Left ventricle myocardium inferior (tissue), 1 donor: ENCODE measurements around the gene NFKBIZ. TPM values are rescaled to one million over a fixed set of nuclear protein-coding genes. Genes with fewer than 3 reads are reported as not detected.
"Not testable (repeated sequence)": the region's sequence is repeated elsewhere in the genome, so short reads cannot be mapped to it uniquely, and the experiment has no call there.

Experiments used
- DNase-seq: peaks from one replicate; pipeline ENCODE4 v3.0.0-alpha.2; 2020
- H3K27ac ChIP-seq: fragments of 200-600 bp; replicated peaks from 2 replicates; pipeline ENCODE4 v1.8.0; 2021
- H3K27me3 ChIP-seq: fragments of 200-600 bp; 2 replicates; pipeline ENCODE4 v1.8.0; 2021; ENCODE audit warnings: low read depth
- H3K36me3 ChIP-seq: fragments of 200-600 bp; 2 replicates; pipeline ENCODE4 v1.8.0; 2021
- H3K4me1 ChIP-seq: fragments of 200-600 bp; 2 replicates; pipeline ENCODE4 v1.8.0; 2021
- H3K4me3 ChIP-seq: fragments of 200-600 bp; 2 replicates; pipeline ENCODE4 v1.8.0; 2021; ENCODE audit warnings: mild to moderate bottlenecking, moderate library complexity
- H3K9me3 ChIP-seq: fragments of 200-600 bp; replicated peaks from 2 replicates; pipeline ENCODE4 v1.8.0; 2021
- intact Hi-C: fragments of 100-400 bp; cut with micrococcal nuclease; formaldehyde crosslinking; loops from one replicate; pipeline ENCODE4 v1.11.0; 2022
- total RNA-seq: library from RNA; stranded (reverse); fragmentation: NEBNext Ultra II Directional; extraction: Animal tissue kit (Norgen Biotek cat#: 25700); gene quantifications from one replicate; pipeline ENCODE4 v1.2.1, GENCODE V29; 2021
- TF ChIP-seq, protein P1 (sequence below): fragments of 200-600 bp; IDR thresholded peaks from 2 replicates; pipeline ENCODE4 v1.8.0; 2021; ENCODE audit warnings: antibody characterized with exemption, mild to moderate bottlenecking, borderline replicate concordance
- donor health status: DM: no; HTN: yes; CAD: no; lungs with severe emphysema.

Gene NFKBIZ
- total RNA-seq, 1 donor from 2014 or later = 15.0 TPM

GRCh38 chr3:101884776-101885175, 35.5 kb downstream of the NFKBIZ start:
- H3K27me3 ChIP-seq = no peaks in the 10 kb centered on the region
- TF ChIP-seq, protein P1, sequence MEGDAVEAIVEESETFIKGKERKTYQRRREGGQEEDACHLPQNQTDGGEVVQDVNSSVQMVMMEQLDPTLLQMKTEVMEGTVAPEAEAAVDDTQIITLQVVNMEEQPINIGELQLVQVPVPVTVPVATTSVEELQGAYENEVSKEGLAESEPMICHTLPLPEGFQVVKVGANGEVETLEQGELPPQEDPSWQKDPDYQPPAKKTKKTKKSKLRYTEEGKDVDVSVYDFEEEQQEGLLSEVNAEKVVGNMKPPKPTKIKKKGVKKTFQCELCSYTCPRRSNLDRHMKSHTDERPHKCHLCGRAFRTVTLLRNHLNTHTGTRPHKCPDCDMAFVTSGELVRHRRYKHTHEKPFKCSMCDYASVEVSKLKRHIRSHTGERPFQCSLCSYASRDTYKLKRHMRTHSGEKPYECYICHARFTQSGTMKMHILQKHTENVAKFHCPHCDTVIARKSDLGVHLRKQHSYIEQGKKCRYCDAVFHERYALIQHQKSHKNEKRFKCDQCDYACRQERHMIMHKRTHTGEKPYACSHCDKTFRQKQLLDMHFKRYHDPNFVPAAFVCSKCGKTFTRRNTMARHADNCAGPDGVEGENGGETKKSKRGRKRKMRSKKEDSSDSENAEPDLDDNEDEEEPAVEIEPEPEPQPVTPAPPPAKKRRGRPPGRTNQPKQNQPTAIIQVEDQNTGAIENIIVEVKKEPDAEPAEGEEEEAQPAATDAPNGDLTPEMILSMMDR = no peak
- no peaks in the 10 kb centered on the region for H3K36me3 ChIP-seq
- intact Hi-C loops = no loop called here
- no peak for DNase-seq
- no peaks in the 10 kb centered on the region for H3K4me1 ChIP-seq
- H3K9me3 ChIP-seq = no peaks in the 10 kb centered on the region
- no peak overlapping the region for H3K4me3 ChIP-seq
- no peak overlapping the region for H3K27ac ChIP-seq

DNA sequence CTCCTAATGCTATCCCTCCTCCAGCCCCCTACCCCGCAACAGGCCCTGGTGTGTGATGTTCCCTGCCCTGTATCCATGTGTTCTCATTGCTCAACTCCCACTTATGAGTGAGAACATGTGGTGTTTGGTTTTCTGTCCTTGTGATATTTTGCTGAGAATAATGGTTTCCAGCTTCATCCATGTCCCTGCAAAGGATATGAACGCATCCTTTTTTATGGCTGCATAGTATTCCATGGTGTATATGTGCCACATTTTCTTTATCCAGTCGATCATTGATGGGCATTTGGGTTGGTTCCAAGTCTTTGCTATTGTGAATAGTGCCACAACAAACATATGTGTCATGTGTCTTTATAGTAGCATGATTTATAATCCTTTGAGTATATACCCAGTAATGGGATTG, 36.3 kb downstream of the NFKBIZ start:
- intact Hi-C loops, DNase-seq, H3K36me3 ChIP-seq, H3K4me1 ChIP-seq, H3K9me3 ChIP-seq, H3K4me3 ChIP-seq, H3K27me3 ChIP-seq, H3K27ac ChIP-seq: not testable (repeated sequence)

DNA sequence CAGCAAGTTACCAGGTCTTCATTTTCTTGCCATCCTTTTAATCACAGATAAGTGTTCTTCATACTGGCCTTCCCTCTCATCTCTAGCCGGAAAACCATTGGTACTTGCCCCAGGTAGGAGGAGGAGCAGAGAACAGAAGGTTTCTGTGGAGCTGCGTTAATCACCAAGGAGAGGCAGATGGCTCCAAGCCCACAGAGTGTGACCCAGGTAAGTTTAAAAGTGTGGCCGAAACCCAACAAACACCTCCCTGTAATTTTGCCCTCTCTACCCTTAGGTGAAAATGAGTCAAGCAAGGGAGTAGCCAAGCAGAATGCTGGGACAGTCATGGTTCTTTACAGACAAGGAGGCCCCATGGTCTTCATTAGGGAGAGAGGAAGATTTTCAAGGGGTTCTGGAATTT, 37.3 kb downstream of the NFKBIZ start:
- H3K4me3 ChIP-seq = no peak overlapping the region
- intact Hi-C loops = no loop called here
- no peaks in the 10 kb centered on the region for H3K36me3 ChIP-seq
- TF ChIP-seq, protein P1 = no peak
- H3K4me1 ChIP-seq = no peaks in the 10 kb centered on the region
- no peaks in the 10 kb centered on the region for H3K27me3 ChIP-seq
- no peak for DNase-seq
- H3K9me3 ChIP-seq = no peaks in the 10 kb centered on the region
- H3K27ac ChIP-seq = no peak overlapping the region

DNA sequence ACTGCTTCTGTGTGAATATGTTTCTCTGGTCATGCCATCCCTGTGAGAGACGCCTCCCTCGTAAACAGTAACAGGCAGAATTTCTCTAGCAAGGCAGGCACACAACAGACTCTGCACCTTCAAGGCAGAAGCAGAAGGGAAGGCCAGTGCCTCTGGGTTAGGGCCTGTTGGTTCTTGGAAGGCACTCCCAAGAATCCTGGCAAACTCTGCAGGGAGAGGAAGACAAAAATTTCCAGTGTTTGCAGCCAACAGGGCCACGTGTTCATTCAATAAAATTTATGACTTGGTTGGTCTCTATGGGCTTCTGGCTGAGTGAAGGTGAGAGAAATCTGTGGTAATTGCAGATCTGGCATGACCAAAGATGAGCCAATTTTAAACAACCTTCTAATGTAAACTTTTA, 39.3 kb downstream of the NFKBIZ start:
- Histone ChIP-seq H3K4me3 (no peak overlapping the region), H3K4me1 (no peaks in the 10 kb centered on the region), H3K9me3 (peaks cover 5% of the 10 kb centered on the region), H3K27ac (no peak overlapping the region), H3K36me3 (no peaks in the 10 kb centered on the region), H3K27me3 (no peaks in the 10 kb centered on the region)
- TF ChIP-seq, protein P1 = no peak
- DNase-seq = no peak
- intact Hi-C loops = no loop called here

DNA sequence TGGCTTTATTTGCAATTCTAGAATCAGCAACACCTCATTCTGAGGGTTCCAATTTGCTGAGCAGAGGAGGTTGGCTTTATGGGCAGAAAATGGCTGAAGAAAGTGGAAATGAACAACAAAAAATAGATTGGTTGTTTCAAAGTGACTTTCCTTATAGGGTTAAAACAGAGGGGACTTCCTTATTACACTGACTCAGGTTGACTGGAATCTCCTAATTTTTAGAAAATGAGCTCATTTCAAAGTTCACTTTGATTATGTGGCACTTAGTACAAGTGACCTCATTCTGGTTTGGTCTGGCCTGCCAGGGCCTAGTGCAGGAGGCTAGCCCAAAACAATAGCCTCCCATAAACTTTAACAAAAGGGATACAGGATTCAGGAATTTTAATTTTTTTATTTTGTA, 41.4 kb downstream of the NFKBIZ start:
- no peaks in the 10 kb centered on the region for H3K4me1 ChIP-seq
- no peaks in the 10 kb centered on the region for H3K27me3 ChIP-seq
- no peak overlapping the region for H3K27ac ChIP-seq
- DNase-seq = no peak
- H3K4me3 ChIP-seq = no peak overlapping the region
- TF ChIP-seq, protein P1 = no peak
- no peaks in the 10 kb centered on the region for H3K36me3 ChIP-seq
- intact Hi-C loops = no loop called here
- peaks cover 13% of the 10 kb centered on the region for H3K9me3 ChIP-seq

GRCh38 chr3:101892648-101893047, 43.3 kb downstream of the NFKBIZ start:
- Histone ChIP-seq H3K36me3 (no peaks in the 10 kb centered on the region), H3K4me1 (no peaks in the 10 kb centered on the region), H3K9me3 (peaks cover 23% of the 10 kb centered on the region), H3K27ac (no peak overlapping the region), H3K27me3 (no peaks in the 10 kb centered on the region), H3K4me3 (no peak overlapping the region)
- TF ChIP-seq, protein P1 = no peak
- intact Hi-C loops = no loop called here
- DNase-seq = no peak
